Measurements from ENCODE around the gene RSRC1.

- TF ChIP-seq CTCF (IDR thresholded peaks at IDR 0.05) (no peak), POLR2A (IDR thresholded peaks at IDR 0.05) (no peak)
Observed at GRCh38 chr3:158568784-158569183, 458.9 kb downstream of the RSRC1 start.
